ENCODE results near the gene VASN.
"Not testable (repeated sequence)": the region's sequence is repeated elsewhere in the genome, so short reads cannot be mapped to it uniquely, and the experiment has no call there.

Gene VASN

GRCh38 chr16:4390266-4391260 lies 18.9 kb downstream of the VASN start:
- H3K4me3 ChIP-seq (ENCODE audit: low read length): no peak overlapping the region
- DNase-seq (ENCODE audit: low read depth): no peak
- peak; percentile 17; the same call in 1 of the 2 replicates for TF ChIP-seq CTCF (conservative IDR thresholded peaks at IDR 0.05; ENCODE audit: low read length)

- no peak for TF ChIP-seq CTCF (conservative IDR thresholded peaks at IDR 0.05; ENCODE audit: low read length)
- H3K4me3 ChIP-seq (ENCODE audit: low read length): no peak overlapping the region
- DNase-seq (ENCODE audit: low read depth): no peak
Observed at GRCh38 chr16:4391631-4392381, 20.2 kb downstream of the VASN start.

GRCh38 chr16:4392382-4393239 lies 21.0 kb downstream of the VASN start:
- peak; percentile 93 for DNase-seq (ENCODE audit: low read depth)
- no peak overlapping the region for H3K4me3 ChIP-seq (ENCODE audit: low read length)

GRCh38 chr16:4393240-4393600 lies 21.6 kb downstream of the VASN start:
- 0 out of 2 replicates have a peak, but pooled peaks have one; percentile 1 for TF ChIP-seq CTCF (conservative IDR thresholded peaks at IDR 0.05; ENCODE audit: low read length)
- DNase-seq (ENCODE audit: low read depth): peak; percentile 72
- H3K4me3 ChIP-seq (ENCODE audit: low read length): no peak overlapping the region

More at GRCh38 chr16:4392382-4393239, 21.0 kb downstream of the VASN start:
- TF ChIP-seq CTCF (conservative IDR thresholded peaks at IDR 0.05; ENCODE audit: low read length): no peak

GRCh38 chr16:4393850-4394249 lies 22.2 kb downstream of the VASN start:
- not testable (repeated sequence) for H3K4me3 ChIP-seq (ENCODE audit: low read length); DNase-seq (ENCODE audit: low read depth)

GRCh38 chr16:4395055-4395726 lies 23.5 kb downstream of the VASN start:
- TF ChIP-seq CTCF (conservative IDR thresholded peaks at IDR 0.05; ENCODE audit: low read length): no peak
- no peak for DNase-seq (ENCODE audit: low read depth)
- H3K4me3 ChIP-seq (ENCODE audit: low read length): no peak overlapping the region
